GM21717 (cell line): ENCODE results near the gene JAG1.
"Not testable (repeated sequence)": the region's sequence is repeated elsewhere in the genome, so short reads cannot be mapped to it uniquely, and the experiment has no call there.

Source experiments
- ATAC-seq: cut with Tn5 transposase; IDR thresholded peaks from one replicate; pipeline ENCODE4 v1.9.1; 2021; ENCODE audit warnings: mild to moderate bottlenecking, moderate library complexity; ENCODE audit not compliant: unreplicated experiment

The JAG1 gene

GRCh38 chr20:10590446-10590845, 83.4 kb downstream of the JAG1 start:
- not testable (repeated sequence) for ATAC-seq
